Stimulated activated CD4-positive, alpha-beta T cell treated with anti-CD3 and anti-CD28 coated beads, Interleukin-15, amount 100 ng/mL, for 48 hours (primary cell): Measurements from ENCODE around the gene SEMA3D.

ENCODE experiments used
- DNase-seq, 2 donors: peaks; one replicate each; pipeline ENCODE4 v3.0.0-alpha.2; 2020; ENCODE audit warnings: low read depth in 2 of 2

The SEMA3D gene

GRCh38 chr7:85186521-85187241 lies at the start of gene SEMA3D:
Gene SEMA3D (minus strand): TSS chr7:85187056. CDS start chr7:85121891, 65,165 bp downstream.
- DNase-seq: peak in 1 of 2 donors; percentile 5

GRCh38 chr7:85234730-85235129 lies 47.9 kb upstream of the SEMA3D start:
- no peak for DNase-seq

GRCh38 chr7:85232068-85232467 lies 45.2 kb upstream of the SEMA3D start:
- DNase-seq: no peak

GRCh38 chr7:85230623-85231022 lies 43.8 kb upstream of the SEMA3D start:
- DNase-seq: no peak

GRCh38 chr7:85229544-85229943 lies 42.7 kb upstream of the SEMA3D start:
- no peak for DNase-seq

- DNase-seq: no peak
Observed at GRCh38 chr7:85226361-85227085, 39.7 kb upstream of the SEMA3D start.

GRCh38 chr7:85224171-85224570 lies 37.3 kb upstream of the SEMA3D start:
- DNase-seq: no peak

- DNase-seq: no peak
Observed at GRCh38 chr7:85222522-85222921, 35.7 kb upstream of the SEMA3D start.

- DNase-seq: no peak
Observed at GRCh38 chr7:85221796-85222195, 34.9 kb upstream of the SEMA3D start.

GRCh38 chr7:85220651-85221050 lies 33.8 kb upstream of the SEMA3D start:
- no peak for DNase-seq

- no peak for DNase-seq
Observed at GRCh38 chr7:85220023-85220422, 33.2 kb upstream of the SEMA3D start.

- no peak for DNase-seq
Observed at GRCh38 chr7:85217085-85217484, 30.2 kb upstream of the SEMA3D start.

- DNase-seq: no peak
Observed at GRCh38 chr7:85215098-85215497, 28.2 kb upstream of the SEMA3D start.

- DNase-seq: no peak
Observed at GRCh38 chr7:85213500-85213899, 26.6 kb upstream of the SEMA3D start.

- no peak for DNase-seq
Observed at GRCh38 chr7:85205754-85206153, 18.9 kb upstream of the SEMA3D start.

GRCh38 chr7:85204496-85204895 lies 17.6 kb upstream of the SEMA3D start:
- DNase-seq: no peak

- DNase-seq: no peak
Observed at GRCh38 chr7:85204061-85204460, 17.2 kb upstream of the SEMA3D start.

- no peak for DNase-seq
Observed at GRCh38 chr7:85201209-85201608, 14.4 kb upstream of the SEMA3D start.

GRCh38 chr7:85196696-85197095 lies 9.8 kb upstream of the SEMA3D start:
- no peak for DNase-seq

GRCh38 chr7:85191383-85191782 lies 4.5 kb upstream of the SEMA3D start:
- no peak for DNase-seq

GRCh38 chr7:85186083-85186520 lies 754 bp downstream of the SEMA3D start:
- DNase-seq: no peak

- DNase-seq: no peak
Observed at GRCh38 chr7:85185424-85186082, 1.3 kb downstream of the SEMA3D start.
